GM19372 (cell line): Measurements from ENCODE around the gene ZDHHC7.
"Not testable (repeated sequence)": the region's sequence is repeated elsewhere in the genome, so short reads cannot be mapped to it uniquely, and the experiment has no call there.

Experiments used
- ATAC-seq: cut with Tn5 transposase; IDR thresholded peaks from one replicate; pipeline ENCODE4 v1.9.1; 2021; ENCODE audit warnings: mild to moderate bottlenecking, low read depth, moderate library complexity; ENCODE audit not compliant: unreplicated experiment

ZDHHC7 gene

GRCh38 chr16:84947022-84947421 lies 64.3 kb downstream of the ZDHHC7 start:
- no peak for ATAC-seq

- no peak for ATAC-seq
Observed at GRCh38 chr16:84943620-84944019, 67.7 kb downstream of the ZDHHC7 start.

GRCh38 chr16:84942786-84943185 lies 68.5 kb downstream of the ZDHHC7 start:
- no peak for ATAC-seq

GRCh38 chr16:84941921-84942320 lies 69.4 kb downstream of the ZDHHC7 start:
- ATAC-seq = no peak

GRCh38 chr16:84940670-84941551 lies 70.4 kb downstream of the ZDHHC7 start:
- no peak for ATAC-seq

- not testable (repeated sequence) for ATAC-seq
Observed at GRCh38 chr16:84938616-84939015, 72.7 kb downstream of the ZDHHC7 start.

GRCh38 chr16:84937196-84938005 lies 73.9 kb downstream of the ZDHHC7 start:
- no peak for ATAC-seq

- ATAC-seq = no peak
Observed at GRCh38 chr16:84933774-84934631, 77.3 kb downstream of the ZDHHC7 start.

- no peak for ATAC-seq
Observed at GRCh38 chr16:84932681-84933080, 78.7 kb downstream of the ZDHHC7 start.

GRCh38 chr16:84931506-84931905 lies 79.8 kb downstream of the ZDHHC7 start:
- ATAC-seq = no peak

GRCh38 chr16:84931107-84931494 lies 80.2 kb downstream of the ZDHHC7 start:
- no peak for ATAC-seq

- no peak for ATAC-seq
Observed at GRCh38 chr16:84930298-84931106, 80.8 kb downstream of the ZDHHC7 start.

GRCh38 chr16:84929421-84930297 lies 81.7 kb downstream of the ZDHHC7 start:
- no peak for ATAC-seq

- ATAC-seq = no peak
Observed at GRCh38 chr16:84928679-84929420, 82.5 kb downstream of the ZDHHC7 start.

GRCh38 chr16:84927621-84928591 lies 83.4 kb downstream of the ZDHHC7 start:
- ATAC-seq = no peak

- ATAC-seq = no peak
Observed at GRCh38 chr16:84926462-84926861, 84.9 kb downstream of the ZDHHC7 start.

GRCh38 chr16:84925773-84926372 lies 85.5 kb downstream of the ZDHHC7 start:
- no peak for ATAC-seq
